ENCODE data around the gene TOPBP1.
"Not testable (repeated sequence)": the region's sequence is repeated elsewhere in the genome, so short reads cannot be mapped to it uniquely, and the experiment has no call there.

TOPBP1 gene

GRCh38 chr3:133572158-133573053 is 89.3 kb downstream of the TOPBP1 start:
- DNase-seq (ENCODE audit: low read depth in 2 of 2), result no peak

- no peak for DNase-seq (ENCODE audit: low read depth in 2 of 2)
These were observed 90.8 kb downstream of the TOPBP1 start for GRCh38 chr3:133570937-133571320.

DNA sequence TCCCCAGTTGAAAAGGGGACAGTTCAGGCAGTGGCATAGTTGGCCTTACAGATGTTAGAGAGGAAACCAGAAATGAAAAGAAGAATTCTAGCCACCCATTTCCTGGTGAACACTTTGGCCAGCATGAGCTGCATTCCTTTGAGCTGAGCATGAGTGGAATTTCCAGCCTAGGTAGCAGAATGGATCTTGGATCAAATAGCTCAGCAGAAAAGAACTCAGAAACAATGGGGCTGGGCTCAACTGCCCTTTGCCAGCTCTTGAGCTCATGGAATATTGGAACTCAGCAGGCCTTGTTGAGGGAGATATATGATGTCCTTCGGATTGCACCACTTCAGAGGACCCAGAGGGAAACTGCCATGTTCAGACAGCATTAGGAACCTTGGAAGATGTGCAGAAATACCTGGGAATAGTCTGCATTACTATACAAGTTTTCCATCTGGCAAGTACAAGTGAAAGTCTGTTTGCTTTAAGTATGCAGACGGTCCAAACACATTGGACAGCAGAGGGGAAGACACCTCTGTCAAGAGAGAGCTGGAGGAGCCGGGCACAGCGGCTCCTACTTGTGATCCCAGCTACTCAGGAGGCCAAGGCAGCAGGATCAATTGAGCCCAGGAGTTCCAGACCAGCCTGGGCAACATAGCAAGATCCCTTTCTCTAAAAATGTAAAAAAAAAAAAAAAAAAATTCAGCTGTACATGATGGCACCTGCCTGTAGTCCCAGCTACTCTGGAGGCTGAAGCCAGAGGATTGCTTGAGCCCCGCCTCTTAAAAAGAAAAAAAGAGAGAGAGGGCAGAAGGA is 91.4 kb downstream of the TOPBP1 start:
- no peak for DNase-seq (ENCODE audit: low read depth in 2 of 2)

DNA sequence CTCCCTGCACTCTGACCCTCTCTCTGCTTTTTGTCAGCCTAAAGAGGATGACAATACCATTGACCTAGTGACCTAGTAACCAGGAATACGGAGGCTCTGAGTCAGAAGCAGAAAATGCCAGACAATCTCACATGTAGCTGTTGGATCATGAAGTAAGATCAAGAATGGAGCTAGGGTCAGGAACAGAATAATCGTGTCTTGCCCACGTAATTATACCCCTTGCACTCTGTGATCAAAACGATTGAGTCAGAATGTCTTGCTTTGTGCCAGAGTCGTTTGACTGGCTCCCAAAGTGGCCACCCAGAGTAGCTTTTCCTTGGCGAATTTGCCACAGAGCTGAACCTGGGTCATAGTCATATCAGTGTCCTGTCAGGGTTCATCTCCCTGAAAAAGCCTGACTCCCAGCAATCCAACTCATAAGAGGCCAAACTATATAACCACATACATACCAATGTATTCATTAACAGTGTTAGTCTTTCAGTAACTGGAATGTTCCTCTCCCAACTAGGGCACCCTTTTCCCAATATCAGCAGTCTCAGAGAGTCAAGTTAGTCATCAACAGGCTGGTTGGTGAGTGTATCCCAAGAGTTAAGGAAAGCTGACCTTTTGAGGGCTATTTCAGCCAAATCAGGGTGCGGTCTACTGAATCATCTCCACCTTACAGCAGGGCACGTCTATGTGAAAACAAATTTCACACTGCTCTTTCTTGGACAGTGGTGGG is 93.3 kb downstream of the TOPBP1 start:
- no peak for DNase-seq (ENCODE audit: low read depth in 2 of 2)

- no peak for DNase-seq (ENCODE audit: low read depth in 2 of 2)
These were observed 97.9 kb downstream of the TOPBP1 start for GRCh38 chr3:133563816-133564215.

DNA sequence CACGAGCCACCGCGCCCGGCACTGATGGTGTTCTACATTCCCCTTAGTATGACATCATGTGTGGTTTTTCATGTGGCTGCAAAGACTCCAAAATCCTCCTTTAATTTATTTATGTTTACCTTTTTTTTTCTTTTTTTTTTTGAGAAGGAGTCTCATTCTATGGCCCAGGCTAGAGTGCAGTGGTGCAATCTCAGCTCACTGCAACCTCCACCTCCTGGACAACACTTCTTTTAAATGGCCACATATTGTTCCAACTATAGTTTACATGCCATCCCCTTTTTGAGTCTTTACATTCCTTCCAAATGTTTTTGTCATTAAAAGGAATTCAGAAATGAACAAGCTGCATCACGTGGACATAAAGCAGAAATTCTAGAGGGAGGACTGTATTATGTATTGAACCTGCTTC is 98.6 kb downstream of the TOPBP1 start:
- DNase-seq (ENCODE audit: low read depth in 2 of 2), result no peak

DNA sequence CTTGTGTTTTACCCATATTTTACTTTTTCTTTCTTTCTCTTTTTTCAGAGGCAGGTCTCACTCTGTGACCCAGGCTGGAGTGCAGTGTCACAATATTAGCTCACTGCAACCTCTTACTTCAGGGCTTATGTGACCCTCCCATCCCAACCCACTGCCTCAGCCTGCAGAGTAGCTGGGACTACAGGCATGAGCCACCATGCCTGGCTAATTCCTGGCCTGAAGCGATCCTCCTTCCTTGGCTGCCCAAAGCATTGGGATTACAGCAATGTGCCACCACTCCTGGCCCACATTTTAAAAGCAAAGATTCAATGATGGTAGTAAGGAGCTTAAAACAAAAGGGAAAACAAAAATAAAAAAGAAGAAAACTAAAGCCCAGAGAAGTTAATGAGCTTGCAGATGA is 99.4 kb downstream of the TOPBP1 start:
- no peak for DNase-seq (ENCODE audit: low read depth in 2 of 2)

GRCh38 chr3:133561679-133562078 is 100.1 kb downstream of the TOPBP1 start:
- no peak for DNase-seq (ENCODE audit: low read depth in 2 of 2)

- not testable (repeated sequence) for DNase-seq (ENCODE audit: low read depth in 2 of 2)
These were observed 110.2 kb downstream of the TOPBP1 start for GRCh38 chr3:133551589-133551988.
